DMS79 (cell line): ENCODE results near the gene GRM5.

Source experiments
- DNase-seq: peaks from one replicate; lab custom pipeline; 2025; lab: John Stamatoyannopoulos, UW

GRM5 gene

GRCh38 chr11:88618327-88619070, 447.3 kb downstream of the GRM5 start:
- DNase-seq: no peak

GRCh38 chr11:88617226-88617625, 448.6 kb downstream of the GRM5 start:
- DNase-seq: no peak

- no peak for DNase-seq
These were observed 461.5 kb downstream of the GRM5 start for GRCh38 chr11:88604260-88604659.

- no peak for DNase-seq
These were observed 462.5 kb downstream of the GRM5 start for GRCh38 chr11:88603091-88603867.

- DNase-seq: no peak
These were observed 468.4 kb downstream of the GRM5 start for GRCh38 chr11:88597387-88597786.

- no peak for DNase-seq
These were observed 469.0 kb downstream of the GRM5 start for GRCh38 chr11:88596786-88597185.

- no peak for DNase-seq
These were observed 471.4 kb downstream of the GRM5 start for GRCh38 chr11:88594274-88594950.

GRCh38 chr11:88590361-88590760, 475.4 kb downstream of the GRM5 start:
- no peak for DNase-seq

GRCh38 chr11:88583251-88583650, 482.5 kb downstream of the GRM5 start:
- DNase-seq: no peak

GRCh38 chr11:88579466-88579865, 486.3 kb downstream of the GRM5 start:
- no peak for DNase-seq

GRCh38 chr11:88576741-88577140, 489.0 kb downstream of the GRM5 start:
- DNase-seq: no peak

- no peak for DNase-seq
These were observed 489.9 kb downstream of the GRM5 start for GRCh38 chr11:88575916-88576315.

GRCh38 chr11:88569342-88569741, 496.4 kb downstream of the GRM5 start:
- DNase-seq: no peak

- no peak for DNase-seq
These were observed 510.0 kb downstream of the GRM5 start for GRCh38 chr11:88555829-88556202.

- DNase-seq: no peak
These were observed 510.6 kb downstream of the GRM5 start for GRCh38 chr11:88555018-88555828.

- DNase-seq: no peak
These were observed 512.6 kb downstream of the GRM5 start for GRCh38 chr11:88553204-88553603.

- DNase-seq: no peak
These were observed 513.3 kb downstream of the GRM5 start for GRCh38 chr11:88552379-88553062.

- no peak for DNase-seq
These were observed 521.0 kb downstream of the GRM5 start for GRCh38 chr11:88544656-88545280.

GRCh38 chr11:88543902-88544655, 521.7 kb downstream of the GRM5 start:
- no peak for DNase-seq

- DNase-seq: no peak
These were observed 524.8 kb downstream of the GRM5 start for GRCh38 chr11:88541006-88541405.
